Thymus (tissue), 11 donors: ENCODE results near the gene CTNNA3. TPM values are rescaled to one million over a fixed set of nuclear protein-coding genes. Genes with fewer than 3 reads are reported as not detected.
A peak's percentile ranks its signal among the peaks of the same experiment; 100 is the strongest.

ENCODE experiments used
- DNase-seq, 9 donors: peaks; one replicate each; pipeline ENCODE4 v3.0.0-alpha.2; 2013; ENCODE audit warnings: low spot score in 9 of 9, low read depth in 6 of 9, missing footprints in 1 of 9
- H3K27ac ChIP-seq, 2 donors: one replicate each; pipeline ENCODE4 v1.5.1; 2013; ENCODE audit warnings: control low read depth in 1 of 2, low read depth in 1 of 2, low read length in 1 of 2, mild to moderate bottlenecking in 1 of 2, moderate library complexity in 1 of 2
- H3K27me3 ChIP-seq, 2 donors: one replicate each; pipeline ENCODE4 v1.5.1; 2013; ENCODE audit warnings: low read length in 1 of 2; ENCODE audit not compliant: control insufficient read depth in 2 of 2, insufficient read depth in 1 of 2
- H3K36me3 ChIP-seq, 2 donors: one replicate each; pipeline ENCODE4 v1.5.1; 2013; ENCODE audit warnings: low read length in 1 of 2, mild to moderate bottlenecking in 1 of 2, moderate library complexity in 1 of 2; ENCODE audit not compliant: control insufficient read depth in 2 of 2, insufficient read depth in 2 of 2
- H3K4me1 ChIP-seq, 2 donors: one replicate each; pipeline ENCODE4 v1.5.1; 2013; ENCODE audit warnings: low read length in 2 of 2; ENCODE audit not compliant: control insufficient read depth in 2 of 2, insufficient read depth in 2 of 2
- H3K4me3 ChIP-seq, 2 donors: one replicate each; pipeline ENCODE4 v1.5.1; 2013; ENCODE audit warnings: low read length in 2 of 2, control low read depth in 1 of 2, mild to moderate bottlenecking in 1 of 2
- H3K9me3 ChIP-seq, 2 donors: one replicate each; pipeline ENCODE4 v1.5.1; 2013; ENCODE audit warnings: low read length in 1 of 2, mild to moderate bottlenecking in 1 of 2; ENCODE audit not compliant: control insufficient read depth in 2 of 2, insufficient read depth in 1 of 2
- WGBS: extraction: QIAGEN DNeasy Blood & Tissue Kit; methylation state at CpG from one replicate; pipeline ENCODE4 v1.1.7; 2013; 5-methylcytosine and 5-hydroxymethylcytosine counted together
- polyA plus RNA-seq: library from polyadenylated mRNA; stranded (reverse); fragments of 200-250 nt; gene quantifications from one replicate; pipeline ENCODE4 v1.2.3, GENCODE V29; 2013
- total RNA-seq: library from RNA; stranded (reverse); fragments of 120-200 nt; gene quantifications from one replicate; pipeline ENCODE4 v1.2.4, GENCODE V29; 2013
- donor health status: healthy.

Gene CTNNA3
- total and polyA plus RNA-seq, 2 donors = 0.27 to 0.28 TPM

GRCh38 chr10:66940965-66941364 lies 755.0 kb downstream of the CTNNA3 start:
- no peak for DNase-seq
- no peaks in the 10 kb centered on the region for H3K9me3 ChIP-seq
- H3K36me3 ChIP-seq = no peaks in the 10 kb centered on the region
- no peaks in the 10 kb centered on the region for H3K27me3 ChIP-seq
- no peaks in the 10 kb centered on the region for H3K4me1 ChIP-seq
- no peak overlapping the region for H3K27ac ChIP-seq
- no peak overlapping the region for H3K4me3 ChIP-seq
- 84% methylated on average over 3 of the region's 3 CpGs for WGBS

GRCh38 chr10:66934711-66935110 lies 761.3 kb downstream of the CTNNA3 start:
- H3K36me3 ChIP-seq = no peaks in the 10 kb centered on the region
- no peaks in the 10 kb centered on the region for H3K9me3 ChIP-seq
- DNase-seq = no peak
- no peaks in the 10 kb centered on the region for H3K27me3 ChIP-seq
- no peak overlapping the region for H3K4me3 ChIP-seq
- no peak overlapping the region for H3K27ac ChIP-seq
- no peaks in the 10 kb centered on the region for H3K4me1 ChIP-seq

- peaks cover 13 to 23% of the 10 kb centered on the region in 2 donors for H3K27me3 ChIP-seq
These were observed 764.0 kb downstream of the CTNNA3 start for GRCh38 chr10:66931949-66932343.

GRCh38 chr10:66931340-66931948 lies 764.6 kb downstream of the CTNNA3 start:
- WGBS = 37% methylated on average over 5 of the region's 5 CpGs
- no peaks in the 10 kb centered on the region for H3K4me1 ChIP-seq
- peak in 5 of 9 donors; percentile 6 to 34 (median 12) for DNase-seq
- no peak overlapping the region for H3K4me3 ChIP-seq
- no peaks in the 10 kb centered on the region for H3K36me3 ChIP-seq
- no peak overlapping the region for H3K27ac ChIP-seq
- H3K27me3 ChIP-seq = peaks cover 15 to 26% of the 10 kb centered on the region in 2 donors
- H3K9me3 ChIP-seq = no peaks in the 10 kb centered on the region

More at GRCh38 chr10:66931949-66932343, 764.0 kb downstream of the CTNNA3 start:
- no peak for DNase-seq
- WGBS = 60% methylated on average over 3 of the region's 3 CpGs
- Histone ChIP-seq H3K9me3 (no peaks in the 10 kb centered on the region), H3K4me1 (no peaks in the 10 kb centered on the region), H3K4me3 (no peak overlapping the region), H3K27ac (no peak overlapping the region), H3K36me3 (no peaks in the 10 kb centered on the region)

GRCh38 chr10:66929375-66929774 lies 766.6 kb downstream of the CTNNA3 start:
- 70% methylated on average over 5 of the region's 5 CpGs for WGBS
- Histone ChIP-seq H3K4me1 (no peaks in the 10 kb centered on the region), H3K36me3 (no peaks in the 10 kb centered on the region), H3K27ac (no peak overlapping the region), H3K4me3 (no peak overlapping the region), H3K27me3 (peaks cover 17 to 33% of the 10 kb centered on the region in 2 donors), H3K9me3 (no peaks in the 10 kb centered on the region)
- no peak for DNase-seq

- H3K9me3 ChIP-seq = no peaks in the 10 kb centered on the region
- no peaks in the 10 kb centered on the region for H3K4me1 ChIP-seq
- H3K4me3 ChIP-seq = no peak overlapping the region
- H3K36me3 ChIP-seq = no peaks in the 10 kb centered on the region
- H3K27ac ChIP-seq = no peak overlapping the region
- DNase-seq = no peak
- WGBS = 44% methylated on average over 3 of the region's 3 CpGs
- H3K27me3 ChIP-seq = peaks cover 17 to 33% of the 10 kb centered on the region in 2 donors
These were observed 767.2 kb downstream of the CTNNA3 start for GRCh38 chr10:66928776-66929175.

- Histone ChIP-seq H3K27ac (no peak overlapping the region), H3K4me1 (no peaks in the 10 kb centered on the region), H3K36me3 (no peaks in the 10 kb centered on the region), H3K27me3 (peaks cover 17 to 33% of the 10 kb centered on the region in 2 donors), H3K4me3 (no peak overlapping the region), H3K9me3 (no peaks in the 10 kb centered on the region)
- DNase-seq = no peak
- 5% methylated on average over 30 of the region's 30 CpGs for WGBS
These were observed 767.8 kb downstream of the CTNNA3 start for GRCh38 chr10:66927971-66928770.

GRCh38 chr10:66927251-66927935 lies 768.6 kb downstream of the CTNNA3 start:
- peaks cover 17 to 33% of the 10 kb centered on the region in 2 donors for H3K27me3 ChIP-seq
- no peak for DNase-seq
- H3K27ac ChIP-seq = no peak overlapping the region
- no peaks in the 10 kb centered on the region for H3K36me3 ChIP-seq
- no peak overlapping the region for H3K4me3 ChIP-seq
- WGBS = 56% methylated on average over 11 of the region's 11 CpGs
- H3K9me3 ChIP-seq = no peaks in the 10 kb centered on the region
- no peaks in the 10 kb centered on the region for H3K4me1 ChIP-seq

GRCh38 chr10:66926841-66927240 lies 769.2 kb downstream of the CTNNA3 start:
- Histone ChIP-seq H3K27me3 (peaks cover 17 to 33% of the 10 kb centered on the region in 2 donors), H3K36me3 (no peaks in the 10 kb centered on the region), H3K4me1 (no peaks in the 10 kb centered on the region), H3K4me3 (no peak overlapping the region), H3K9me3 (no peaks in the 10 kb centered on the region), H3K27ac (no peak overlapping the region)
- no peak for DNase-seq
- 52% methylated on average over 5 of the region's 5 CpGs for WGBS
